Liver (tissue), 3 donors: ENCODE measurements around the gene KCNQ1.

Source experiments
- GABPA ChIP-seq, 2 donors: IDR thresholded peaks in 1 of 2; conservative IDR thresholded peaks in 1 of 2; 2 replicates each; pipeline ENCODE4 v1.6.1; 2016; ENCODE audit warnings: antibody characterized with exemption in 2 of 2, mild to moderate bottlenecking in 1 of 2, moderate library complexity in 1 of 2
- YY1 ChIP-seq: IDR thresholded peaks from 2 replicates; pipeline ENCODE4 v1.6.1; 2016; ENCODE audit warnings: antibody characterized with exemption, mild to moderate bottlenecking
- TF ChIP-seq, protein P1 (sequence below): fragments of 150-350 bp; IDR thresholded peaks from 2 replicates; pipeline ENCODE4 v1.5.1; 2017; ENCODE audit warnings: improper control_type of control experiment, low read depth, low read length; ENCODE audit not compliant: missing input control
- donor health status: healthy.
- donor health status: healthy.

- TF ChIP-seq, protein P1, sequence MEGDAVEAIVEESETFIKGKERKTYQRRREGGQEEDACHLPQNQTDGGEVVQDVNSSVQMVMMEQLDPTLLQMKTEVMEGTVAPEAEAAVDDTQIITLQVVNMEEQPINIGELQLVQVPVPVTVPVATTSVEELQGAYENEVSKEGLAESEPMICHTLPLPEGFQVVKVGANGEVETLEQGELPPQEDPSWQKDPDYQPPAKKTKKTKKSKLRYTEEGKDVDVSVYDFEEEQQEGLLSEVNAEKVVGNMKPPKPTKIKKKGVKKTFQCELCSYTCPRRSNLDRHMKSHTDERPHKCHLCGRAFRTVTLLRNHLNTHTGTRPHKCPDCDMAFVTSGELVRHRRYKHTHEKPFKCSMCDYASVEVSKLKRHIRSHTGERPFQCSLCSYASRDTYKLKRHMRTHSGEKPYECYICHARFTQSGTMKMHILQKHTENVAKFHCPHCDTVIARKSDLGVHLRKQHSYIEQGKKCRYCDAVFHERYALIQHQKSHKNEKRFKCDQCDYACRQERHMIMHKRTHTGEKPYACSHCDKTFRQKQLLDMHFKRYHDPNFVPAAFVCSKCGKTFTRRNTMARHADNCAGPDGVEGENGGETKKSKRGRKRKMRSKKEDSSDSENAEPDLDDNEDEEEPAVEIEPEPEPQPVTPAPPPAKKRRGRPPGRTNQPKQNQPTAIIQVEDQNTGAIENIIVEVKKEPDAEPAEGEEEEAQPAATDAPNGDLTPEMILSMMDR = no peak
- TF ChIP-seq YY1 = no peak
- no peak for TF ChIP-seq GABPA (IDR thresholded peaks at IDR 0.05 in 1 of 2, conservative IDR thresholded peaks at IDR 0.05 in 1 of 2)
Observed at GRCh38 chr11:2652333-2653197, 207.8 kb downstream of the KCNQ1 start.
